ENCODE measurements around the gene STRAP.
"Not testable (repeated sequence)": the region's sequence is repeated elsewhere in the genome, so short reads cannot be mapped to it uniquely, and the experiment has no call there.

Gene STRAP

DNA sequence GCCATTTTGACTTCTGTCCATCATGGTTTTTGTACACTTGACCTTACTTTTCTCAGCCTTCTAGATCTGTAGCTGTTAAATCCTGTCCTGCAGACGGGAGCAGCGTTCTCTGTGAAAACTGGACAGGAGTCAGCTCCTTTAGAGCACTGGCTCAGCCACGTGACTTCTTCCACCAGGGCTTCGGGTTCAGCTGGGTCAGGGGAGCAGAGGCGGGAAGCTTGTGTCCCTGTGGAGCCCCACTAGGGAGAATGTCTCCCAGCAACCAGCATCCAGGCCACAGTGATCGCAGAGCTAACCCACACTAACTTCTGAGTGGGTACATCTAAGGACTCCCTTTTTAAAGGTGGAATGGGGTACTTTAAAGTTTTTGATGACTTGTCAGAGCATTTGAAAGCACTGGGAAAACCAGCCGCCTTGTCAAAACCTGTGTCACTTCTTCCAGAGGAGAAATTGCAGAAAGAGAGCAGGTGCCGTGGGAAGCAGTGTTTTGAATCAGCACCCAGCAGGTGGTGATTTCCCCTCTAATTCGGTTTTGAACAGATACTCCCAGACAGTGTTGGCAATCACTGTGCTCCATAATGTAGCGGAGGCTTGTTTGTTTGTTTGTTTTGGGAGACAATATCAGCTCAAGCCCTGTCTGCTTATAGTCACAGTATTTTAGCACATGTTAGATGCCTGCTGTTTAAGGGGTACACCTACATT lies 46.8 kb downstream of the STRAP start:
- no peak for DNase-seq

DNA sequence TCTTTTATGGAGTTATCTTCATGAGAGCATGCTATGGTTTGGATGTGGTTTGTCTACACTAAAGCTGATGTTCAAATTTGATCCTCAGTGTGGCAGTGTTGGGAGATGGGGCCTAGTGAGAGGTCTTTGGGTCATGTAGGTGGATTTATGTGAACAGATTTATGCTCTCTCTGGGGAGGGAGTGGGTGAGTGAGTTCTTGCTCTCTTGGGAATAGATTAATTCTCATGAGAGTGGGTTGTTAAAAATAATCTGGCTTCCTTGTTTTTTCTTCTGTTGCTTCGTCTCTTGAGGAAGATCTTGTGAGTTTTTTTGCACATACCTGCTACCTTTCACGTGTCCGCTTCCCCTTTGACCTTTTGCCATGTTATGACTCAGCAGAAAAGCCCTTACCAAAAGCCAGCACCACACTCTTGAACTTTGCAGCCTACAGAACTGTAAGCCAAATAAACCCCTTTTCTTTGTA lies 49.4 kb downstream of the STRAP start:
- no peak for DNase-seq

DNA sequence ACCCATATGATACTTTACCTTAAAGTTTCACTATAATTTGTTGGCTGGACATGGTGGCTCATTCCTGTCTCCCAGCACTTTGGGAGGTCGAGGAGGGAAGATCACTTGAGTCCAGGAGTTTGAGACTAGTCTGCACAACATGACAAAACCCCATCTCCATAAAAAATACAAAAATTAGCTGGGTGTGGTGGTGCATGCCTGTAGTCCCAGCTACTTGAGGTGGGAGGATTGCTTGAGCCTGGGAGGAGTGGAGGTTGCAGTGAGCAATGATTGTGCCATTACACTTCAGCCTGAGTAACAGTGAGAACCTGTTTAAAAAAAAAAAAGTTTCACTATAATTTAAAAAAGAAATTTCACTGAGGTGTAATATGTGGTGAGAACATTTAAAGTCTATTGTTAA lies 50.1 kb downstream of the STRAP start:
- DNase-seq: no peak

DNA sequence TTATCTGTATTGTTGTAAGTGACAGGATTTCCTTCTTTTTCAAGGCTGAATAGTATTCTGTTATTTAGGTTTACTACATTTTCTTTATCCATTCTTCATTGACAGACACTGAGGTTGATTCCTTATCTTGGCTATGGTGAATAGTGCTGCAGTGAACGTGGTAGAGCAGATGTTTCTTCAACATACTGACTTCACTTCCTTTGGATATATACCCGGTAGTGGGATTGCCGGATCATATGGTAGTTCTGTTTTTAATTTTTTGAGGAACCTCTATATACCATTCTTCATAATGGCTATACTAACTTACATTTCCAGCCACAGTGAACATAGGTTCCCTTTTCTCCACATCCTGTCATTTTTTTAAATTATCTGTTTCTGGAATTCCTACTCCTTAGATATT lies 50.8 kb downstream of the STRAP start:
- DNase-seq: no peak

DNA sequence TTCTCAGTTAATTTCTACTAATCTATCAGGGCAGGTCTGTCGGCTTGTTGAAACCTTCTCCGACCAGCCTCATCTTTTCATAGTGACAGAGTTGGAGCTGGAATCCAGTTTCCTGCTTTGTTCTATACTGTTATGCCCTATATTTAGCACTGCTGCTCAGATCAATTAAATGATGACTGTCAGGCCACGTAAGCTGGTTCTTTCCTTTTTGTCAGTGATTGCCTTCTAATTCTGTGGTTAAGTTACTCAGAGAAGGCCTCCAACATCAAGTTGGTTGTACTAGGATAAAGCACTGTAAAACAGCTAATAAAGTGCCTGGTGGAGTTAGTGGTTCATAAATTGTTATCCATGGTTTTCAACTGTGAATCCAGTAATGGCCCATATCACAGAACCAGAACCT lies 51.6 kb downstream of the STRAP start:
- DNase-seq: no peak

DNA sequence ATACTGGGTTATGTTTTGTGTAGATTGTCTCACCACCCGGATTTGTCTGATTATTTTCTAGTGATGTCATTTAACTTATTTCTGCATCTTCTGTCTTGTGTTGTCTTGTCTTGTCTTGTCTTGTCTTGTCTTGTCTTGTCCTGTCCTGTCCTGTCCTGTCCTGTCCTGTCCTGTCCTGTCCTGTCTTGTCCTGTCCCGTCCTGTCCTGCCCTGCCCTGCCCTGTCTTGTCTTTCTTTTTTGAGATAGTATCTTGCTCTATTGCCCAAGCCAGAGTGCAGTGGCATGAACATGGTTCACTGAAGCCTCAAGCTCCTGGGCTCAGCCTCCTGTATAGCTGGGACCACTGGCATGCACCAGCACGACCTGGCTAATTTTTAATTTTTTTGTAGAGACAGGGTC lies 54.6 kb downstream of the STRAP start:
- no peak for DNase-seq

DNA sequence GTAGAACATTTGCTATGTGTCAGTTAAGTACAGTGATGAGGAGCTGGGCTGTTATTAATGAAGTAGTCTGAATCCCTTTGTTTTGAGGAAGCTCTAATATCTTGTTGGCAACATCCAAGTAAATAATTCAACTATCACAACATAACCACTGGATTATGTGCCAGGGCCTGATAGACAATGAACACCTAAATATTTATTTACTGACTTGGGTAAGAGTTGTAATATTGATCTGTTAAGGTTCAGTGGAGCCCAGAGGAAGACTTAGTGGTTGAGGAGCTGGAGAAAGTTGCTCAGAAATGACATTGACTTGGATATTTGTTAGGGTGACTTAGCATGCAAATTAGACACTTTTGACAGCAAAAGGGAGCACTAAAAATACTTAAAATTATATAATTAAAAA lies 55.7 kb downstream of the STRAP start:
- DNase-seq: no peak

DNA sequence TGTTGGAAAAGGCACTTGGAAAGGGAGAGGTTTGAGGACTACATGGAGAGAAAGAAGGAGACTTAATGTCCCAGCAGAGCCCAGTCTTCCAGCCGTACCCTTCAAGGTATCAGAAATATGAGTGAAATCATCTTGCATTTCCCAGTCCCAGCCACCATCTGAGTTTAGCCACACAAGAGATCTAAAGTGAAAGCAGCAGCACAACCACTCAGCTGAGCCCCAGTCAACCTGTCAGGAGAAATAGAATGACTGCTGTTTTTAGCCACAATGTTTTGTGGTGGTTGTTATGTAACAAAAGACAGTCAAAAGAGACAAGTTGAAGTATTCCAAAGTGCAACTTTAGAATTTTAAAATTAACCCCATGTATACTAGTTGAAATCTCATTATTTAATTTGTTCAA lies 56.9 kb downstream of the STRAP start:
- no peak for DNase-seq

DNA sequence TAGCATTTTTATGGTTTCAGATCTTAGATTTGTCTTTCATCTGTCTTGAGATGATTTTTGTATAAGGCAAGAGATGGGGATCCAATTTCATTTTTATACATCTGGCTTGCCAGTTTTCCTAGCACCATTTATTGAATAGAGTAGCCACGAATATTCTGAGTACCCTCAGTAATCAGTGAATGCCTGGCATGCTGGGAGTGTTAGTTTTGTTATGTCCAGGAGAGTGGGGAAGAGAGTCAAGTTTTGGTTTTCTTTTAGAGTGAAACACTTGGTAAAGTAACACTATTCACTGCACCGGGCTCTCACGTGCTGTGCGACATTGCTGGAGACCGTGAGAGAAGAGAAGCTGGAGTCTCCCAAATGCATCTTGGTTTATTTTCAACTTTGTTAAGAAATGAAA lies 60.3 kb downstream of the STRAP start:
- no peak for DNase-seq

DNA sequence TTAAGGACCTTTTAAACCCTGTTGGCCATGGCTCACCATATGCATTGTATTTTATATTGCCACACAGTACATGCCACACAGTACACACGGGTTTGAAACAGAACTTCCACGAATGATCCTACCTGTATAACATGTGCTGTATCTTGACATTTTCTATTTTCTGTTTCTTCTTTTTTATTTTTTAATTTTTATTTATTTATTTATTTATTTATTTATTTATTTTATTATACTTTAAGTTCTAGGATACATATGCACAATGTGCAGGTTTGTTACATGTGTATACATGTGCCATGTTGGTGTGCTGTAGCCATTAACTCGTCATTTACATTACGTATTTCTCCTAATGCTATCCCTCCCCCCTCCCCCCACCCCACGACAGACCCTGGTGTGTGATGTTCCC lies 61.3 kb downstream of the STRAP start:
- DNase-seq: not testable (repeated sequence)

DNA sequence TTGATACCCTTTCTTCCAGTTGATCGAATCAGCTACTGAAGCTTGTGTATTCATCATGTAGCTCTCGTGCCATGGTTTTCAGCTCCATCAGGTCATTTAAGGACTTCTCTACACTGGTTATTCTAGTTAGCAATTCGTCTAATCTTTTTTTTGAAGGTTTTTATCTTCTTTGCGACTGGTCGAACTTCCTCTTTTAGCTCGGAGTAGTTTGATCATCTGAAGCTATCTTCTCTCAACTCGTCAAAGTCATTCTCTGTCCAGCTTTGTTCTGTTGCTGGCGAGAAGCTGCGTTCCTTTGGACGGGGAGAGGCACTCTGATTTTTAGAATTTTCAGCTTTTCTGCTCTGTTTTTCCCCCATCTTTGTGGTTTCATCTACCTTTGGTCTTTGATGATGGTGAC lies 66.3 kb downstream of the STRAP start:
- DNase-seq: not testable (repeated sequence)
